HG03378 (cell line): ENCODE data around the gene S100A8.

Experiments
- ATAC-seq: cut with Tn5 transposase; IDR thresholded peaks from one replicate; pipeline ENCODE4 v1.9.1; 2021; ENCODE audit warnings: mild to moderate bottlenecking, moderate library complexity; ENCODE audit not compliant: unreplicated experiment

S100A8 gene

GRCh38 chr1:153364156-153364555, 26.7 kb downstream of the S100A8 start:
- ATAC-seq, result no peak

- ATAC-seq, result no peak
These were observed 27.2 kb downstream of the S100A8 start for GRCh38 chr1:153363641-153364040.

- ATAC-seq, result no peak
These were observed 28.6 kb downstream of the S100A8 start for GRCh38 chr1:153362187-153362775.

- ATAC-seq, result no peak
These were observed 29.3 kb downstream of the S100A8 start for GRCh38 chr1:153361480-153362109.

GRCh38 chr1:153360592-153361479, 30.0 kb downstream of the S100A8 start:
- ATAC-seq, result no peak

GRCh38 chr1:153360190-153360589, 30.7 kb downstream of the S100A8 start:
- ATAC-seq, result no peak

GRCh38 chr1:153359241-153359640, 31.6 kb downstream of the S100A8 start:
- ATAC-seq, result no peak

- ATAC-seq, result no peak
These were observed 32.2 kb downstream of the S100A8 start for GRCh38 chr1:153358691-153358975.

GRCh38 chr1:153357853-153358690, 32.8 kb downstream of the S100A8 start, which contains the start of gene S100A9:
TSS of gene S100A9 (plus strand) at chr1:153357854. CDS start at chr1:153358284, 430 bp downstream.
- no peak for ATAC-seq

GRCh38 chr1:153357076-153357852, 33.6 kb downstream of the S100A8 start:
- ATAC-seq, result no peak

- ATAC-seq, result no peak
These were observed 34.3 kb downstream of the S100A8 start for GRCh38 chr1:153356392-153357075.

GRCh38 chr1:153355445-153356071, 35.3 kb downstream of the S100A8 start:
- no peak for ATAC-seq

GRCh38 chr1:153354515-153355193, 36.2 kb downstream of the S100A8 start:
- ATAC-seq, result no peak

- no peak for ATAC-seq
These were observed 37.5 kb downstream of the S100A8 start for GRCh38 chr1:153353226-153353947.

GRCh38 chr1:153352523-153352922, 38.4 kb downstream of the S100A8 start:
- ATAC-seq, result no peak

- ATAC-seq, result no peak
These were observed 40.4 kb downstream of the S100A8 start for GRCh38 chr1:153350321-153350957.
